Kidney capillary endothelial cell (primary cell): ENCODE data around the gene CD38.
"Not testable (repeated sequence)": the region's sequence is repeated elsewhere in the genome, so short reads cannot be mapped to it uniquely, and the experiment has no call there.

ENCODE experiments used
- DNase-seq: peaks from one replicate; pipeline ENCODE4 v3.0.0-alpha.2; 2018; ENCODE audit warnings: low spot score

The CD38 gene

DNA sequence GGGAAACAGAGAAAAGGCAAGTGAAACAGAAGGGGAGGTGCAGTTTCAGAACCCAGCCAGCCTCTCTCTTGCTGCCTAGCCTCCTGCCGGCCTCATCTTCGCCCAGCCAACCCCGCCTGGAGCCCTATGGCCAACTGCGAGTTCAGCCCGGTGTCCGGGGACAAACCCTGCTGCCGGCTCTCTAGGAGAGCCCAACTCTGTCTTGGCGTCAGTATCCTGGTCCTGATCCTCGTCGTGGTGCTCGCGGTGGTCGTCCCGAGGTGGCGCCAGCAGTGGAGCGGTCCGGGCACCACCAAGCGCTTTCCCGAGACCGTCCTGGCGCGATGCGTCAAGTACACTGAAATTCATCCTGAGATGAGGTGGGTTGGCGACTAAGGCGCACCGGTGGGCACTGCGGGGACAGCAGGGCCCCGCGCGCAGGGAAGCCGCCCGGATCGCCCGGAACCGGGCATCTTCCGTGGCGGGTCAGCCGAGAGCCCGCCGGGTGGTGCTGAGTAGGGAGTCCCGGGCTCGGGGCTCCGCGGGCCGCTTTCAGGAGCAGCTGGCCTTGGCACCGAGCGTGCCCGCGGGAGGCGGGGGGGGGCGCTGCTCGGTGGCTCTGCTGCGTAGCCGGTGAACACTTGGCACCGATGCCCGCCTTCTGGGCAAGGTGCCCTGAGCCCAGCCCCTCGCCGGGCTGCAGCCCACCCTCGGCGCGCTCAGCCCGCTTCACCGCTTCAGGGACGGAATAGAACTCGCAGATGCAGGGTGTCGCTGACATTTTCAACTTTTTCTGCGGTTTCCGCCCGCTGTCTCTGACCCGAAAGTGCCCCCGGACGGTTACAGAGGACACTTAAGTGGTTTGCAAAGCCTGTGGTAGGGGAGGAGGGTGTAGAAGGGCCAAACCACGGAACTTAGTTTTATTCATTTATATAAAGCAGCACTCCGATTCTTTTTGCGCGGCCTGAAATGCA, at the start of gene CD38:
Gene CD38, plus strand, starts transcription at position 40 of the 953 bp plus-strand sequence. Its CDS starts 87 bp downstream, at position 127.
- no peak for DNase-seq

DNA sequence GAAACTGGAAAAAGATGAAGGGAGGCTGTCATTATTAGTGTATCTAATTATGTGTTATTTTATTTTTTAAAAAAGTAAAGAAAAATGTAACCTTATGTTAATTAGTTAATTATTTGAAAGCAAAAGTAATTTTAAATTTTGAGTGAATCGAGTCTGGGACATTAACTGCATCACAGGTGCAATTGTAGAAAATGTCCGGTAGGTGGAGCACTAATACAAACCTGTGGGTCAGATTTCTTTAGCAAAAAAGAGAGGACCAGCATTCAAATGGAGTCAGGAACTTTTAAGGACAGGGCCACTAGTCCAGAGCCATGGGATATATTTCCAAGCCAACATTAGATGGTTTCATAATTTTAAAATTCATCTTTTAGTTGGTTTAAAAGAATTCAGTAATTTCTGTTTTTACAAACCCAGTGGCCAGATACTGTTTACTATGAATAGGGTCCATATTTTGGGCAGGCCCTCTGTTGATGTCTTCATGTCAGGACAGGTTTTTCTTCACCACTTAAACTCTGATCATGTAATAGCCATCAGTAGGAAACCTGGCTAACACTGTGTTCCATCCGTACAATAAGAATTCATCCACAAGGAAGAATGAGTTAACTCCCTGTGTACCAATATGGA, 48.1 kb upstream of the CD38 start:
- DNase-seq = peak; percentile 60

DNA sequence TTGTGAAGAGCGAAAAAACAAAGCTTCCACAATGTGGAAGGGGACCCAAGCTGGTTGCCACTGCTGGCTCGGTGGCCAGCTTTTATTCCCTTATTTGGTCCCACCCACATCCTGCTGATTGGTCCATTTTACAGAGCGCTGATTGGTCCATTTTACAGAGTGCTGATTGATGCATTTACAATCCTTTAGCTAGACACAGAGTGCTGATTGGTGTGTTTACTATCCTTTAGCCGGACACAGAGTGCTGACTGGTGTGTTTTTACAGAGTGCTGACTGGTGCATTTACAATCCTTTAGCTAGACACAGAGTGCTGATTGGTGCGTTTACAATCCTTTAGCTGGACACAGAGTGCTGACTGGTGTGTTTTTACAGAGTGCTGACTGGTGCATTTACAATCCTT, 45.1 kb upstream of the CD38 start:
- not testable (repeated sequence) for DNase-seq

DNA sequence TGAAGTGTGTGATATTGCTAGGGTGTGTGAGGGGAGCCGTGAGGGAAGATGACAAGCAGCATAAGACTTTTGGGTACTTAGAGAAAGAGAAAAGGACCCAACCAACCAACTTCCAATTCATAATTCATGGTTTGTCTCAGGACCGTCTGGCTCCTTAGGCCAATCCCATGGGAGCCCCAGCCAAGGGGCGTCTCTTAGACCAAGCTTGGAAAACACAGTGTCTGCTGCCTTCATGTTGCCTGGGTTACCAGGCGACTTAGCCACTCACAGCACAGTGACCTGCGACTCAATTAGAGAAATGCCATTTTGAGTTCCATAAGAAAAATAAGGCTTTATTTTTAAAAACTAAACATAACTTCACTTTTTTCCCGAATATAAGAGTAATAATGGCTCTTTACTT, 42.6 kb upstream of the CD38 start:
- no peak for DNase-seq

DNA sequence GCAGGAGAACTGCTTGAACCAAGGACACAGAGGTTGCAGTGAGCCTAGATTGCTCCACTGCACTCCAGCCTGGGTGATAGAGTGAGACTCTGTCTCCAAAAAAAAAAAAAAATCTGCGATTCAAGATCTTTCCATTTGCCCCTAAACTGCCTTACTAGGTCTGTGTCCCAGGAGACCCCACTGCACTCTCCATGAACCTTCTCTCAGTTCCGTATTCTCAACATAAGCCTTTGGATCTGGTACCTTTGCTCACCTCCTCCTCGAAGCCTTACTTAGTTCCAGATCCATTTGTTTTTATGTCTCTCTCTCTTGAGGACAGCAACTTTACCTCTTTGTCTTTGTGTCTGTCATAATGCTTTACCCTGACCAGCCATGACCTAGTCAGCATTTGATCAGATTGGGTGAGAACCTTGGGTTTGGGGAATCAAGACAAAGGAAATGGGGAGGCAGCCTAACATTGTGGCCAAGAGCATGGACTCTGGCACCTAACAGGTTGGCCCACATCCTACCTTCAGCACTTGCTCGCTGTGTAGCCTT, 41.5 kb upstream of the CD38 start:
- DNase-seq = no peak

DNA sequence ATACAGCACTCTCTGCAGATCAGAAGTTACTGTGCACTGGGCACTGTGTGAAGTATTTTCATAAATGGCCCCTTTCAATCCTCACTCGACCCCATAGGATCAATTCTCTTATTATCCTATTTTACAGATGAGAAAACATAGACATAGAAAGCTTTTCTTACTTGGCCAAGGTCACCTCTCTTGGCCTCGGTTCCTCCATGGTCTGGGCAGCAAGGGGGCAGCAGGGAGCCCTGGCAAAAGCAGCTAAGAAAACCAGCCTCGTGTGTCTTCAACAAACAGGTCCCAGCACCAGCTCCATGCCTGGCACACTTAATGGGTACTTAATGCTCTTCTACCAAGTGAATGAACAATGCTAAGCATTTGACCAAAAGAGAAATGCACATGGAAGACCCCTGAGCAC, 40.9 kb upstream of the CD38 start:
- DNase-seq = no peak

DNA sequence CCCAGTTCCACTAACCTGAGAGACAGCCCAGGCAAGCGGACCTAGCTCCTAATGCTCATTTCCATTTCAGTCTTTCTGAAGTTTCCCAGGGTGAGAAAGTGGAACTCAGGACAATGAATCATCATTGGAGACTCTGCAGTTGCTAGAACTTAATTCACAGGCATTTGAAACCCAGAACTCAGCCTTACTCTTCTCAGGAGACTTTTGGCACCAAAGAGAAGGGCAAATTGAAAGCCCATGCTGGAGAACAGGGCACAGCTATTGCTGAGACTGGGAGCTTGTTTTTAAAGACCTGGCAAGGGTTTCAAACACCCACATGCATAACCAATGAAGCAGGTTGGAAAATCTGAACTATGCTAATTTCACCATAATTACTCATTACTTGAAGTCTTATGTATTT, 39.3 kb upstream of the CD38 start:
- DNase-seq = no peak

DNA sequence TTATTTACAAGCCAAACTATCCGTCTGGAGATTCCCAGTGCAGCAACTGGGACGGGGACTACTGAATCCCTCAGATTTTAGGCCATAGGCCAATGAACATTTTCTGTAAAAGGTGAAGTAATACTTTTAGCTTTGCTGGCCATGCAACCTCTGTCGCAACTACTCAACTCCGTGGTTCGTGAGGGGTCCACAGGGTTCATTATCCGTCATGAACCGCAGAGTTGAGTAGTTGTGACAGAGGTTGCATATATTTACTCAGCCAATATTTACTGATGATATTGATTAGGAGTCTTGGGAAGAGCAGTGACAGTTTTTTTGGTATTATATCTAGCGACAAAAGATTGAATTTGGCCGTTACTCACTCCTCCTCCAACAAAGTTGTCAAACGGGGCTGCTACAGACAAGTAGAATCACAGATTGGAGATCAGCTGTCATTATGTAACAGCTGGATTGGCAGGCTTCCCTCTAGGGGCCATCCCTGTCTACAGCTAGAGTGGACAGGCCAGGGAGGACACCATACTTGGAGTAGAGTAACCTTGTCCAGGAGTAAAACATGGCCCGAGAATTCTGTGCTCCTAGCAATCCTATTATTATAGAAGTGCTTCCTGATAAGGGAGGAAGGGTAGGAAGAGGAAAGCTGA, 37.2 kb upstream of the CD38 start:
- DNase-seq = no peak

DNA sequence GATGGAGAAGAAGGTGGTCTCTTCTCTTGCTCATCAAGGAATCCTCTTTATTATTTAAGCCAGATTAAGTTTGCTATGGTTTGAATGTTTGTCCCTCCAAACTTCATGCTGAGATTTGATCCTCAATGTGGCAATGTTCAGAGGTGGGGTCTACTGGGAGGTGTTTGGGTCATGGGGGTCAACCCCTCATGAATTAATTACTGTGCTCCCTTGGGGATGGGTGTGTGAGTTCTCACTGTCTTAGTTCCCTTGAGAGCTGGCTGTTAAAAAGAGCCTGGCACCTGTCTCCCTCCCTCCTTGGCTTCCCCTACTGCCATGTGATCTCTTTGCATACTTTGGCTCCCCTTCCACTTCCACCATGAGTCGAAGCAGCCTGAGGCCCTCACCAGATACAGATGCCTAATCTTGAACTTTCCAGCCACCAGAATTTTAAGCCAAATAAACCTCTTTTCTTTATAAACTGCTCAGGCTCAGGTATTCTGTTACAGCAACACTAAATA, 36.0 kb upstream of the CD38 start:
- DNase-seq = no peak

DNA sequence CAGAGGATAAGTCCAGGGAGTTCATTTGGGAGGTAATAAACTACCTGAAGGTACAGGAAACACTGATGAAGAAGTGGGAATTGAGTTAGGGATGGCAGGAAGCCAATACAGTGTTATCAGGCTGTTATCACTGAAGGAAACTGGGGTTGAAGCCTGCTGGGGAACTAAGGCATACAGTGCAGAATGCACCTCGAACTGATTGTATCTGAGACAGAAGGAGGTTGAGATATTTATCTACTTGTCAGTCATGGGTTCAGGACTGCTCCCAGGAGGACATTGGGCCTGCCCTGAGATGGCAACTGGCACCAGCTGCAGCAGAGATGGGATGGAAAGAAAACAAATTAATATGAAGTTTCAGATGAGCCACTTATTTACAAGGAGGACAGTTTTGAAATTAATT, 35.5 kb upstream of the CD38 start:
- no peak for DNase-seq

DNA sequence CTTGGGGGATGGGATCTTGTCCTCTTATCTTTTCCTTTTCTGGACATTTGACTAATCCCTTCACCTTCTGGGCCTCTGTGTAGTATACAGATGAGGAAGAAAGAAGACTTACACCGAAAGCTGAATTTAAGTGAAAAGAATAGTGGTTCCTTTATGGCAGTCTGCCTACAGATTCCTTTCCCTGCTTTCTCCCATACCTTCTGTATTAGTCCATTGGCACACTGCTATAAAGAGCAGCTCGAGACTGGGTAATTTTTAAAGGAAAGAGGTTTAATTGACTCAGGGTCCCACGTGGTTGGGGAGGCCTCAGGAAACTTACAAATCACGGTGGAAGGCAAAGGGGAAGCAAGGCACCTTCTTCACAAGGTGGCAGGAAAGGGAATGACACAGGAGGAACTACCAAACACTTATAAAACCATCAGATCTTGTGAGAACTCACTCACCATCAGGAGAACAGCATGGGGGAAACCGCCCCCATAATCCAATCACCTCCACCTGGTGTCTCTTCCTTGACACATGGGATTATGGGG, 34.0 kb upstream of the CD38 start:
- no peak for DNase-seq

DNA sequence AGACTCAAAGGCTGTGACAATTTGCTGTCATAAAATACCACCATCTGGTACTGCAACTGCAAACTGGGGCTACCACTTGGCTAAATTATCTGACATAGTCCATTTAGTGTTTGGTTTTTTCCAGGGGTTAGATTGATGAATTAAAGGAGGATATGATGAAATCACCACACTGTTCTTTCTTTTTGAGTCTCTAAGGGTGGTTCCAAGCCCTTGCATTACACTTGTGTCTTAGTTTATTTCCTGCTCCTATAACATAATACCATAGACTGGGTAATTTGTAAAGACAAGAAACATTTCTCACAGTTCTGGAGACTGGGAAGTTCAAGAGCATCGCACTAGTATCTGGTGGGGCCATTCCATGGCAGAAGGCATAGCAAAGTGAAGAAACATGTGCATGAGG, 32.0 kb upstream of the CD38 start:
- DNase-seq = no peak

DNA sequence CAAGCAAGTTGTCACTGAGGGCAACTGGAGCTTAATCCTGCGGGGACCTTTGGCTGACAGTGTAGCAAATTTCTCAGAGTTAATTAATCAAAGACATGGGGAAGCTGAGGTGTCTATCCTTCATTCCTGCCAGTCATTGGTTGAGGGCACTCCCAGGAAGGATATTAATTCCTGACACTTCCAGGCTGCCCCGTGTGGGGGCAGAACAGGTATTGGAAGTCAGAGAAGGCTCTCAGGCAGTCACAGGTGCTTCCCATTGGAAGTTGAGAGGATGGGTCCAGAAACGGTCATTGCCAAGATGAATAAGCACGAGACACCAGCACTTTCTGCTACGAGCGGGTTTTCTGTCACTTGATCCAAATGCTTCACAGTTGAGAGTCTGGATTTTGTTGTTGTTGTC, 29.1 kb upstream of the CD38 start:
- DNase-seq = no peak

DNA sequence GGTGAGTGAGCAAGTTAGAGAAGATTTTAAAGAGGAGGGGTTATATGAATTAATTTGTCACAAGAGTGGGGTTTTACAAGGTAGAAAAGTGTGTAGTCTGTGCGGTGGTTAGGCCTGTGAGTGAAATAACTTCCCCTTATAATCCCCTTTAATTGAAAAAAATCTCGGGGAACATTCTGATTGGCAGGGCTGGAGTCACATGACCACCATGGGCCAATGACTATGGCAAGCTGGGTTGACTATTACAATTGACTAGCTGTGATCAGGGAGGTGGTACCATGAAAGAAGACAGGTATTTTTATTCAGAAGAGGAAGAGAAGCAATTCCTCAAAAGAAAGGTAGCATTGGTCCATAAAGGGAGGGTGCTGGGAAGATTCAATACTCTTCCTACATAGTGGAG, 27.0 kb upstream of the CD38 start:
- DNase-seq = no peak

DNA sequence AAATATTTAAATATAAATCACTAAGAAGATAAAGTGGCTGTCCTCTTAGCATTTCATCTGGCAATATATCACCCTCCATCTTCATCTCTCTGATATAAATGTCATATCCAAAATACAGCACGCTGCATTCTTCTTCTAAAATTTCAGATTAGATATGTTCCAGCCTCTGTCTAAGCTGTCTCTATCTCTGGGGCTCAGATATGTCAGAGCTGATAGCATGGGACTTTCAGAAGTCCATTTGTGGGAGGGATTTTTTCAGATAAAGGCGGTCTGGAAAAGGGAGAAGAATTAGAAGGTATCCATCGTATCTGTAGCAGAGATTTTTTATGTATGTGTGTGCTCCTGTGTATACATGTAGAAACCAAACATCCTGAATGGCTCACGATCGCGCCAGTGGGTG, 25.0 kb upstream of the CD38 start:
- no peak for DNase-seq

DNA sequence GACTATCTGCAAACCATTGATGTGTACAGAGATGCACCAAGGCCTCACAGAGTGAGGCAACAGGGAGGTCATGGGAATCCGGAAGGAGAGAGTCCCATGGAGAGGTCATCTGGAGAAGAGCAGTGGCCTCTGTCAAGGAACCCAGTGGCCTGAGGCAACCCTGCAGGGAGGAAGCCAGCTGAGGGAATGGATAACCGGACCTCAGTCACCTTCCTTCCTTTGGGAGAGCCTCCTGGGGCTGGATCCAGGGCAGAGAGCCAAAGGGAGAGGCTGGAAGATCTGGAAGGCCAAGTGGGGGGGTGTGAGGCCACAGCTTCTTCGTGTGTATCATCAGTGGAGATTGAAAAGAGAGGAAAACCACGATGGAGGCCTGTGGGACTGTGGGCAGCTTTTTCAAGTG, 24.3 kb upstream of the CD38 start:
- DNase-seq = peak; percentile 81

DNA sequence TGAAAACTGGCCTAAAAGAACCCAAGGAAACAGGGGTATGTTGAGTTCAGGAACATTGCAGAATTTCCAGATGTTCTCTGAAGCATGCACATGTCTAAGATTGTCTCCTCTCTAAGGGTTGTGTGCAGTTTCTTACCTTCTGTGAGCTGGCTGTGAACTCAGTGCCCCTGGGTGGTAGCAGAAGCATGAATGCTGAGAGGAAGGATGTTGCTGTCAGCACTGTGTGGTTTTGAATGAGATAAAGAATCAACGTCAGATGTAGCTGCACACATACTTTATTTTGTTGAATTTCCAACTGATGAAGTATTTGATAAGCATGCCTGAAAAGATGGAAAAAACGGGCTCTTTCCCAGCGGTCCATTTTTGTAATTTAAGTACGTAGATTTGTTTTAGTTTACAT, 23.8 kb upstream of the CD38 start:
- DNase-seq = peak; percentile 64

DNA sequence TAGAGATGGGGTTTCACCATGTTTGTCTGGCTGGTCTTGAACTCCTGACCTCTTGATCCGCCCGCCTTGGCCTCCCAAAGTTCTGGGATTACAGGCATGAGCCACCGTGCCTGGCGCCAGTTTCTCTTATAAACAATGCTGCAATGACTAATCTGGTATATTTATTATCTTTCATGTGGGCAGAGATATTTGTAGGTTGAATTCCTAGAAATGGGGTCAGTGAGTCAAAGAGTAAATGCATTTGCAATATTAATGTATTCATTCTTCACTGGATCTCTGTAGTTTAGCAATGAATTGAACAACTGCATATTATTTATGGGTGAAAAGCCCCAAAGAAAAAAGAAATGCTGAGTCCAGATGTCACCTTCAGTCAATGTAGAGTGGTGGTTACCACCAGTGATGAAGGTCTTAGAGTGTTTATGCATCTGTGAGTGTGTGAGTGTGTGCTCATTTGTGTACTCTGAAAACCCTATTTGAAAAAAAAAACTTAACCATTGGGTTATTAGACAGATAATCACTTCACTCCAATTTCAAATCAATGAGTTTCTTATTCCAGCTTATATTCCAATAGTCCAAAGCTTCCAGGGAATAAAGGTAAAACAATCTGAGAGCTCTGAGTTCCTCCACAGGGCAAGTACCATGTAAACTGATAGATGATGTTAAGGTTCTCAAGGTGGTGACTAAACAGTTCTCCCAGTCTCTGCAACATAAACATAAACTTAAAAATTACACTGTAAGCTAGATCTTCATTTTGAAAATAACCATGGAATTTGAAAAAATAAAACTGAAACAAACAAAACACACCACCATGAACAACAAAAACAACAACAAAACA, 22.6 kb upstream of the CD38 start:
- DNase-seq = peak; percentile 61

DNA sequence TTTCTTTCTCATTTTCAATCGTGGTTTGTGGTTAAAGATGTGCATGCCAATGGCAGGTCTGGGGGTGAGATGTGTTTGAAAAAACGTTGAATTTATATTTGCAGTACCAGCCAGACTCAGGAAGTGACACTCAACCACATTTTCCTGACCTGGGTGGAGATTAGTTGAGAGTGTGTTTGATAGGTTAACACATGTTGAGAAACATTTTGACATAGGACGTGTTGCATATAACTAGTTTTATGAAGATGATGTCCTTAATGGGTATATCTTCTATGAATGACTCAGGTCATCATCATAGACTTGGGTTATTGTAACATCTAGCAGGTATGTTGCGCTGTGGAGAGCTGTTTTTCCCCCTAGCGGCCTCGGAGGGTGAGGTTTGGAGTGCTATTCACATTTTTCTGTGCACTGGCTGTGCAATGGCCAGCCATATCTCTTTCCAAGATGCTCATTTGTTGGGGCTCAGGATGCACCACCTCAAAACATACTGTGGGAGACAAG, 21.7 kb upstream of the CD38 start:
- peak; percentile 4 for DNase-seq

DNA sequence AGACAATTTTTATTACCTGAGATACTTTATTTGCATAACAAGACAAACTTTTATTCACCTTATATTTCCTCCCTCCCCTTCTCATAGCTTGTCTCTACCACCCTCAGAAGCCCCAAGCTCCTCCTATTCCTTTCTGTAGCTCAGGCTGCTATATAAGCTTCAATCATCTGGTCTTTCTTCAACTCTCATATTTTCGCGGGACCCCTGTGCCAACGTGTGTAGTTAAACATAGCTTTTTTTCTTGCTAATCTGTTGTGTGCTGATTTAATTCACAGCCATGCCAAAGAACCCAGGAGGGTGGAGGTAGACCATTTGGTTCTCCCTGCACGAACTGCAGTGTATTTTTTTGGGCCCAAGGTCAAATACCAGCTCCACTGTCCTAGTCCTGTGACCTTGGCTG, 21.1 kb upstream of the CD38 start:
- no peak for DNase-seq

DNA sequence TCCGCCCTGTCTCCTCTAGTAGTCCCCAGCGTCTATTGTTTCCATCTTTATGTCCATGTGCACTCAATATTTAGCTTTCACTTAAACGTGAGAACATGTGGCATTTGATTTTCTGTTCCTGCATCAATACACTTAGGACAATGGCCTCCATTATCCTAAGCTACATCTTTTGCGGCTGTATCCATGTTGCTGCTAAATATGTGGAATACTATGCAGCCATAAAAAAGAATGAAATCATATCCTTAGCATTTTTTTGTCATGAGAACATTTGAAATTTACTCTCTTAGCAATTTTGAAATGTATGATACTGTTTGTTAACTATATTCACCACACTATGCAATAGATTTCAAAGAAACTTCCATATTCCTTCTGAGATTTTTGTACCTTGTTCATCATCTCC, 19.8 kb upstream of the CD38 start:
- no peak for DNase-seq
